NT2/D1 (cell line): Measurements from ENCODE around the gene ETFA.

Source experiments
- SUZ12 ChIP-seq: IDR thresholded peaks from 2 replicates; pipeline ENCODE4 v1.6.1; 2011; ENCODE audit not compliant: insufficient read length, insufficient read depth; ENCODE audit errors: extremely low read depth
- YY1 ChIP-seq: IDR thresholded peaks from 2 replicates; pipeline ENCODE4 v1.6.1; 2011; ENCODE audit not compliant: insufficient read length, insufficient read depth
- ZNF274 ChIP-seq: IDR thresholded peaks from 2 replicates; pipeline ENCODE4 v1.6.1; 2011; ENCODE audit warnings: mild to moderate bottlenecking, low read depth, low read length

DNA sequence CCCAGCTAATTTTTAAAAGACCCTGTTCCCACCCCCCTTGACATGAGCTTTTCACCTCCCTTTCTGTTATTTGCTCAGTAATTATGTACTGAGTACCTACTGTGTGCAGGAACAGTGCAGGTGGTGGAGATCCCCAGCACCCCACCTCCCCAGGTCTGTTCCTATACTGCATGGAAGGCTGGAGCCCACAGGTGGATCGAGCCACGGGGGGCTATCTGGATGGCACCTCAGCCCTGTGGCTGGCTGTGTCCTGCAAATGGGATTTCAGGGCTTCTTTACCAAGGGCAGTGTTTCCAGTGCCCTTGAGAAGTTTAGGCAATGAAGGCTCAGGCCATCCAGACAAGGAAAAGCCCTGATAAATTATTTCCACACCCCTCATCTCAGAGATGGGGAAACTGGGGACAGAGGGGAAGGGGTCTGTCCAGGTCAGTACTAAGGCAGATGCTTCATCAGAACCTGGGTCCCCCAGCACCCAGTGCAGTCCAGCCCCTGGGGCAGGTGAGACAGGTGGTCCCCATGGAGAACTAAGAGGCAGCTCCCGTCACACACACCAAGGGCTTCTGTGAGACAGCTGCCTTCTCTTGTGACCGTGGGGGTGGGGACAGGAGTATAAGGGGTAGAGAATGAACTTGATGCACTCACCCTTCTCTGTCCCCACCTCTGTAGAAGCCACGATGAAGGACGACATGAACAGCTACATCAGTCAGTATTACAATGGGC, 109.6 kb downstream of the ETFA start:
- TF ChIP-seq YY1 (no peak), SUZ12 (no peak), ZNF274 (no peak)
